Sigmoid colon (tissue), 7 donors: ENCODE results near the gene ARHGAP40. TPM values are rescaled to one million over a fixed set of nuclear protein-coding genes. Genes with fewer than 3 reads are reported as not detected.

ENCODE experiments used
- DNase-seq: peaks from one replicate; pipeline ENCODE4 v3.0.0-alpha.2; 2019
- H3K27ac ChIP-seq, 4 donors: fragments of 200-600 bp; sonication (generic); one replicate each; pipeline ENCODE4 v1.5.1; 2016 to 2019; ENCODE audit warnings: mild to moderate bottlenecking in 1 of 4
- H3K27me3 ChIP-seq, 3 donors: fragments of 200-600 bp; sonication (generic); one replicate each; pipeline ENCODE4 v1.5.1; 2019; ENCODE audit warnings: mild to moderate bottlenecking in 1 of 3
- H3K36me3 ChIP-seq, 4 donors: fragments of 200-600 bp; sonication (generic); one replicate each; pipeline ENCODE4 v1.5.1; 2016 to 2019
- H3K4me1 ChIP-seq, 4 donors: fragments of 200-600 bp; sonication (generic); one replicate each; pipeline ENCODE4 v1.5.1; 2017 to 2019
- H3K4me3 ChIP-seq, 4 donors: fragments of 200-600 bp; sonication (generic); one replicate each; pipeline ENCODE4 v1.5.1; 2017 to 2019; ENCODE audit warnings: mild to moderate bottlenecking in 2 of 4, moderate library complexity in 1 of 4
- H3K9me3 ChIP-seq, 4 donors: fragments of 200-600 bp in 3 of 4; sonication (generic) in 3 of 4; one replicate each; pipeline versions ENCODE4 v1.5.1 to v1.6.1; 2013 to 2019
- CTCF ChIP-seq, 4 experiments: fragments of 450-650 bp in 3 of 4; fragments of 200-600 bp in 1 of 4; IDR thresholded peaks; one replicate each; pipeline ENCODE4 v1.5.1; 2016 to 2019; ENCODE audit warnings: antibody characterized with exemption in 4 of 4, mild to moderate bottlenecking in 3 of 4, moderate library complexity in 2 of 4
- EP300 ChIP-seq, 4 donors: sonication (generic); formaldehyde crosslinking; IDR thresholded peaks; one replicate each; pipeline ENCODE4 v1.6.1; 2017; ENCODE audit warnings: antibody characterized with exemption in 4 of 4
- POLR2A ChIP-seq, 2 donors: fragments of 450-650 bp; IDR thresholded peaks; one replicate each; pipeline ENCODE4 v1.6.1; 2016; ENCODE audit warnings: antibody characterized with exemption in 2 of 2, mild to moderate bottlenecking in 2 of 2, moderate library complexity in 2 of 2
- POLR2AphosphoS5 ChIP-seq, 4 donors: sonication (generic); formaldehyde crosslinking; IDR thresholded peaks; one replicate each; pipeline ENCODE4 v1.6.1; 2017; ENCODE audit warnings: antibody characterized with exemption in 4 of 4
- WGBS, 2 donors: extraction: QIAGEN DNeasy Blood & Tissue Kit; methylation state at CpG; one replicate each; pipeline ENCODE4 v1.1.7; 2013; 5-methylcytosine and 5-hydroxymethylcytosine counted together
- intact Hi-C: fragments of 100-400 bp; cut with DNase I; formaldehyde crosslinking; loops from one replicate; pipeline ENCODE4 v1.15.1; 2023
- polyA plus RNA-seq, 3 donors: library from polyadenylated mRNA; stranded (reverse); fragments of 200-250 nt; gene quantifications; one replicate each; pipeline ENCODE4 v1.2.3, GENCODE V29; 2013
- total RNA-seq, 4 donors: library from RNA; depleted of rRNA; stranded (reverse); fragments of >200 nt; gene quantifications; one replicate each; pipeline ENCODE4 v1.1.0, GENCODE V29; 2016
- donor health status: healthy with polysubstance abuse.
- donor health status: Bipolar disorder and iron deficiency.
- donor health status: healthy.

ARHGAP40 gene
- total and polyA plus RNA-seq, 7 donors = not detected

DNA sequence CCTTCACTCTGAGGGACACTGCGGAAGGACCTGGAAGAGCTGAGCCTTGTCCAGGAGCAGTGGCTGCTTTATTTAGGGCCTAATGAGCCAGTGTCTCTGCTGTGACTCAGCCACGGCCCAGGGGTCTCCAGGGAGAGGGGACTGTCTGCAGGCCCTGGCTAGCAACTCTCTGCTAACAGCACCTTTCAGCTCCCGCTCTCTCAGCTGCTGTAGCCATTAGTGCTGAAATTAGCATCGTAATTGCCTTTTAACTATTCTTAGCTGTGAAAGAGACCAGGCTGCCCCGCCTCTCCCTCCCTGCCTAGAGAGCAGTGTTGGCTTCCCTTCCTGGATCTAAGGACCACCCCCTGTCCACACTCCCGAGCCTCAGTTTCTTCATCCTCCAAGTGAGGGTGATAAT is 69.6 kb downstream of the ARHGAP40 start:
- intact Hi-C loops = no loop called here
- no peaks in the 10 kb centered on the region for H3K9me3 ChIP-seq
- H3K27ac ChIP-seq = no peak overlapping the region
- peaks cover 22 to 81% (median 43%) of the 10 kb centered on the region in 3 donors for H3K27me3 ChIP-seq
- DNase-seq = no peak
- H3K4me3 ChIP-seq = no peak overlapping the region
- TF ChIP-seq POLR2A (IDR thresholded peaks at IDR 0.05) (no peak), POLR2AphosphoS5 (IDR thresholded peaks at IDR 0.05) (no peak), EP300 (IDR thresholded peaks at IDR 0.05) (no peak)
- H3K4me1 ChIP-seq = peaks cover 0 to 15% (median 13%) of the 10 kb centered on the region in 4 donors
- no peaks in the 10 kb centered on the region for H3K36me3 ChIP-seq
- 26 to 29% methylated on average over 6 of the region's 6 CpGs for WGBS, 2 donors

- Histone ChIP-seq H3K36me3 (no peaks in the 10 kb centered on the region), H3K27me3 (peaks cover 22 to 75% (median 43%) of the 10 kb centered on the region in 3 donors), H3K4me3 (no peak overlapping the region), H3K9me3 (no peaks in the 10 kb centered on the region), H3K4me1 (peaks cover 0 to 15% (median 13%) of the 10 kb centered on the region in 4 donors), H3K27ac (no peak overlapping the region)
- intact Hi-C loops = no loop called here
- 55 to 58% methylated on average over 4 of the region's 4 CpGs for WGBS, 2 donors
- no peak for TF ChIP-seq POLR2AphosphoS5 (IDR thresholded peaks at IDR 0.05)
- no peak for TF ChIP-seq EP300 (IDR thresholded peaks at IDR 0.05)
- TF ChIP-seq CTCF (IDR thresholded peaks at IDR 0.05) = no peak
- TF ChIP-seq POLR2A (IDR thresholded peaks at IDR 0.05) = no peak
- DNase-seq = no peak
Measured at GRCh38 chr20:38671701-38672292, 70.2 kb downstream of the ARHGAP40 start.

- 57 to 74% methylated on average over 3 of the region's 3 CpGs for WGBS, 2 donors
- H3K36me3 ChIP-seq = no peaks in the 10 kb centered on the region
- peaks cover 0 to 15% (median 13%) of the 10 kb centered on the region in 4 donors for H3K4me1 ChIP-seq
- H3K9me3 ChIP-seq = no peaks in the 10 kb centered on the region
- DNase-seq = no peak
- no peak overlapping the region for H3K4me3 ChIP-seq
- intact Hi-C loops = no loop called here
- TF ChIP-seq CTCF (IDR thresholded peaks at IDR 0.05) = no peak
- TF ChIP-seq POLR2AphosphoS5 (IDR thresholded peaks at IDR 0.05) = no peak
- TF ChIP-seq EP300 (IDR thresholded peaks at IDR 0.05) = no peak
- TF ChIP-seq POLR2A (IDR thresholded peaks at IDR 0.05) = no peak
- H3K27ac ChIP-seq = no peak overlapping the region
- H3K27me3 ChIP-seq = peaks cover 22 to 71% (median 43%) of the 10 kb centered on the region in 3 donors
Measured at GRCh38 chr20:38672504-38672903, 70.9 kb downstream of the ARHGAP40 start.

- peaks cover 0 to 15% (median 13%) of the 10 kb centered on the region in 4 donors for H3K4me1 ChIP-seq
- H3K36me3 ChIP-seq = no peaks in the 10 kb centered on the region
- peaks cover 22 to 64% (median 43%) of the 10 kb centered on the region in 3 donors for H3K27me3 ChIP-seq
- H3K4me3 ChIP-seq = no peak overlapping the region
- H3K9me3 ChIP-seq = no peaks in the 10 kb centered on the region
- DNase-seq = no peak
- 38 to 41% methylated on average over 5 of the region's 5 CpGs for WGBS, 2 donors
- no peak overlapping the region for H3K27ac ChIP-seq
- intact Hi-C loops = no loop called here
- TF ChIP-seq CTCF (IDR thresholded peaks at IDR 0.05) (no peak), EP300 (IDR thresholded peaks at IDR 0.05) (no peak), POLR2A (IDR thresholded peaks at IDR 0.05) (no peak), POLR2AphosphoS5 (IDR thresholded peaks at IDR 0.05) (no peak)
Measured at GRCh38 chr20:38673261-38673660, 71.7 kb downstream of the ARHGAP40 start.

DNA sequence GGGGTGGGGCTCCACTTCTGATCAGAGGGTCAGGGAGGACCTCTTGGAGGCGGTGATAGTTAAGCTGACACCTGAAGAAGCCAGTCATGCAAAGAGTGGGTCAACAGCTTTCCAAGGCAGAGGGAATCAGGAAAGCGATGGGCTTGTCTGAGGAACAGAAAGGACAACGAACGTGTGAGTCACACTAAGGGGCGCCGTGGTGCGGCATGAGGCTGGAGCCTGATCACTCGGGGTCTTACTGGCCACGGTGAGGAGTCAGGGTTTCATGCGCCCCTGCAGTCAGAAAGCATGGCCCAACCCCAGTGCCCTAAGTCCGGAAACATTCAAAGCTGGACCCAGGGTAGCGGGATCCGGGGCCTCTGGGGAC is 72.1 kb downstream of the ARHGAP40 start:
- WGBS, 2 donors = 2 to 9% methylated on average over 13 of the region's 13 CpGs
- peak overlapping the region; percentile 12 to 45 (median 34) for H3K4me3 ChIP-seq
- DNase-seq = no peak
- intact Hi-C loops = no loop called here
- H3K4me1 ChIP-seq = peaks cover 0 to 15% (median 13%) of the 10 kb centered on the region in 4 donors
- H3K27ac ChIP-seq = no peak overlapping the region
- peaks cover 22 to 62% (median 43%) of the 10 kb centered on the region in 3 donors for H3K27me3 ChIP-seq
- no peaks in the 10 kb centered on the region for H3K36me3 ChIP-seq
- H3K9me3 ChIP-seq = no peaks in the 10 kb centered on the region
- no peak for TF ChIP-seq EP300 (IDR thresholded peaks at IDR 0.05)
- no peak for TF ChIP-seq POLR2AphosphoS5 (IDR thresholded peaks at IDR 0.05)
- no peak for TF ChIP-seq POLR2A (IDR thresholded peaks at IDR 0.05)
- no peak for TF ChIP-seq CTCF (IDR thresholded peaks at IDR 0.05)
